ENCODE data around the gene OMP. TPM values are rescaled to one million over a fixed set of nuclear protein-coding genes. Genes with fewer than 3 reads are reported as not detected.

The OMP gene
- total RNA-seq, 5 donors from 2014 or later (not counting 1 experiment from before 2014, with no cell fraction given): 0.79 TPM; not detected in 4

GRCh38 chr11:77141475-77141874, 38.8 kb downstream of the OMP start:
- ATAC-seq (replicated peaks in 1 of 4): no peak
- Mint-ChIP-seq H3K27me3 (peaks cover 11 to 21% of the 10 kb centered on the region in 2 donors), H3K36me3 (no peaks in the 10 kb centered on the region), H3K4me3 (no peak overlapping the region), H3K27ac (no peak overlapping the region), H3K4me1 (peaks cover 13 to 22% (median 15%) of the 10 kb centered on the region in 3 donors), H3K9me3 (no peaks in the 10 kb centered on the region)
- peaks cover 0 to 20% of the 10 kb centered on the region in 2 experiments for H3K27me3 ChIP-seq (replicated peaks in 1 of 2; ENCODE audit: control insufficient read depth in 2 of 2, extremely low read depth in 1 of 2, insufficient read depth in 2 of 2, low read length in 1 of 2)
- no peak overlapping the region for H3K4me3 ChIP-seq (ENCODE audit: control insufficient read depth in 1 of 2, extremely low read depth in 1 of 2, low read length in 1 of 2)
- DNase-seq: no peak
- ChIA-PET CTCF (no interaction called here), POLR2A (no interaction called here)
- no peaks in the 10 kb centered on the region for H3K36me3 ChIP-seq (ENCODE audit: control insufficient read depth in 2 of 2, extremely low read depth in 1 of 2, insufficient read depth in 1 of 2, low read length in 1 of 2)
- no peaks in the 10 kb centered on the region for H3K9me3 ChIP-seq
- 97% methylated on average over 4 of the region's 4 CpGs for WGBS (ENCODE audit: insufficient coverage)
- peaks cover 2 to 12% of the 10 kb centered on the region in 2 experiments for H3K4me1 ChIP-seq (ENCODE audit: control insufficient read depth in 1 of 2, extremely low read depth in 1 of 2, insufficient read depth in 2 of 2, low read length in 2 of 2)
- H3K27ac ChIP-seq (ENCODE audit: low read length): no peak overlapping the region

GRCh38 chr11:77142091-77142975, 39.7 kb downstream of the OMP start:
- Mint-ChIP-seq H3K27ac (no peak overlapping the region), H3K4me3 (peak overlapping the region in 1 of 3 donors; percentile 13), H3K9me3 (no peaks in the 10 kb centered on the region), H3K4me1 (peaks cover 13 to 25% (median 18%) of the 10 kb centered on the region in 3 donors), H3K27me3 (peaks cover 2 to 13% of the 10 kb centered on the region in 2 donors), H3K36me3 (no peaks in the 10 kb centered on the region)
- Histone ChIP-seq H3K27ac (ENCODE audit: low read length) (no peak overlapping the region), H3K36me3 (ENCODE audit: control insufficient read depth in 2 of 2, extremely low read depth in 1 of 2, insufficient read depth in 1 of 2, low read length in 1 of 2) (no peaks in the 10 kb centered on the region), H3K4me3 (ENCODE audit: control insufficient read depth in 1 of 2, extremely low read depth in 1 of 2, low read length in 1 of 2) (no peak overlapping the region), H3K4me1 (ENCODE audit: control insufficient read depth in 1 of 2, extremely low read depth in 1 of 2, insufficient read depth in 2 of 2, low read length in 2 of 2) (peaks cover 2 to 15% of the 10 kb centered on the region in 2 experiments), H3K27me3 (replicated peaks in 1 of 2; ENCODE audit: control insufficient read depth in 2 of 2, extremely low read depth in 1 of 2, insufficient read depth in 2 of 2, low read length in 1 of 2) (peaks cover 0 to 15% of the 10 kb centered on the region in 2 experiments), H3K9me3 (no peaks in the 10 kb centered on the region)
- 100% methylated on average over 1 of the region's 11 CpGs for WGBS (ENCODE audit: insufficient coverage)
- ATAC-seq (replicated peaks in 1 of 4) (peak; percentile 46 to 77 (median 66)), DNase-seq (peak in 3 of 35 experiments; percentile 9 to 35 (median 14))
- ChIA-PET POLR2A (no interaction called here), CTCF (no interaction called here)

- no peaks in the 10 kb centered on the region for H3K36me3 Mint-ChIP-seq
- H3K4me1 Mint-ChIP-seq: peaks cover 21 to 34% (median 26%) of the 10 kb centered on the region in 3 donors
- peaks cover 0 to 9% of the 10 kb centered on the region in 2 donors for H3K27me3 Mint-ChIP-seq
- Histone ChIP-seq H3K4me1 (ENCODE audit: control insufficient read depth in 1 of 2, extremely low read depth in 1 of 2, insufficient read depth in 2 of 2, low read length in 2 of 2) (peaks cover 6 to 25% of the 10 kb centered on the region in 2 experiments), H3K4me3 (ENCODE audit: control insufficient read depth in 1 of 2, extremely low read depth in 1 of 2, low read length in 1 of 2) (no peak overlapping the region), H3K9me3 (no peaks in the 10 kb centered on the region), H3K36me3 (ENCODE audit: control insufficient read depth in 2 of 2, extremely low read depth in 1 of 2, insufficient read depth in 1 of 2, low read length in 1 of 2) (no peaks in the 10 kb centered on the region), H3K27me3 (replicated peaks in 1 of 2; ENCODE audit: control insufficient read depth in 2 of 2, extremely low read depth in 1 of 2, insufficient read depth in 2 of 2, low read length in 1 of 2) (peaks cover 0 to 8% of the 10 kb centered on the region in 2 experiments), H3K27ac (ENCODE audit: low read length) (no peak overlapping the region)
- WGBS (ENCODE audit: insufficient coverage): 95% methylated on average over 5 of the region's 8 CpGs
- H3K4me3 Mint-ChIP-seq: no peak overlapping the region
- ChIA-PET CTCF (no interaction called here), POLR2A (no interaction called here)
- ATAC-seq (replicated peaks in 1 of 4): no peak
- peak overlapping the region in 1 of 2 donors; percentile 49 for H3K27ac Mint-ChIP-seq
- no peaks in the 10 kb centered on the region for H3K9me3 Mint-ChIP-seq
- no peak for DNase-seq
These were observed 40.9 kb downstream of the OMP start for GRCh38 chr11:77143405-77144020.

DNA sequence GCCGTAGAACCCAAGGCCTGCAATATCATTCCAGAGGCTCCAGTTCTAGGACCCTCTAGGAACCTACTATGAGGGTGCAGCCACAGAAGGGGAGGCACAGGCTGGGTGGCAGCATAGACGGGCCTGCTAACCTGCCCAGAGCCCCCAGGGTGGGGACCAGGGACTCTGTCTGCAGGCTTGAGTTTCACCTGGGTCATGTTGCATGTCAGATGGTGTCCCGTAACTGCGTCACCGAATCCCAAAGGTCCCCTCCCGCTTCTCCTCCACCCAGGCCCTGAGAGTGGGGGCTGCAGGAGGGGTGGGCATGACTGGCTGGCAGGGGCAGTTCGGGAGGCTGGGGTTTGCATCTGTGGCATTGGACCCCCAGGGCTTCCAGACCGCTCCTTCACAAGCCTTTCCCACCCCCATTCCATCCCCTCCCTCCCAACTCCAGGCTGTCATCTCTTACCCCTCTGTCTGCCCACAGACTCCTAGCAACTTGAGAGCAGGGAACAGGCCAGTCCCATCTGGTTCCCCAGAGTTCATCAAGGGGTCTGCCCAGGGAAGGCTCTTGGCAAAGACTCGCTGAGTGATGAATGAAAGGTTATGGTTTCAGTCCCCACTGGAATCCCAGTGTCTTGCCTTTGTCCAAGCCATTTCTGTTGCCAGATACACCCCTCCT, 41.7 kb downstream of the OMP start:
- 96% methylated on average over 3 of the region's 9 CpGs for WGBS (ENCODE audit: insufficient coverage)
- Histone ChIP-seq H3K27ac (ENCODE audit: low read length) (no peak overlapping the region), H3K27me3 (replicated peaks in 1 of 2; ENCODE audit: control insufficient read depth in 2 of 2, extremely low read depth in 1 of 2, insufficient read depth in 2 of 2, low read length in 1 of 2) (peaks cover 0 to 5% of the 10 kb centered on the region in 2 experiments), H3K36me3 (ENCODE audit: control insufficient read depth in 2 of 2, extremely low read depth in 1 of 2, insufficient read depth in 1 of 2, low read length in 1 of 2) (no peaks in the 10 kb centered on the region), H3K4me3 (ENCODE audit: control insufficient read depth in 1 of 2, extremely low read depth in 1 of 2, low read length in 1 of 2) (no peak overlapping the region), H3K4me1 (ENCODE audit: control insufficient read depth in 1 of 2, extremely low read depth in 1 of 2, insufficient read depth in 2 of 2, low read length in 2 of 2) (peaks cover 6 to 25% of the 10 kb centered on the region in 2 experiments), H3K9me3 (no peaks in the 10 kb centered on the region)
- peaks cover 0 to 6% of the 10 kb centered on the region in 2 donors for H3K27me3 Mint-ChIP-seq
- H3K36me3 Mint-ChIP-seq: no peaks in the 10 kb centered on the region
- ATAC-seq (replicated peaks in 1 of 4) (no peak), DNase-seq (no peak)
- H3K4me1 Mint-ChIP-seq: peaks cover 22 to 38% (median 27%) of the 10 kb centered on the region in 3 donors
- CTCF ChIA-PET: no interaction called here
- no peak overlapping the region for H3K4me3 Mint-ChIP-seq
- POLR2A ChIA-PET: no interaction called here
- H3K27ac Mint-ChIP-seq: no peak overlapping the region
- no peaks in the 10 kb centered on the region for H3K9me3 Mint-ChIP-seq

DNA sequence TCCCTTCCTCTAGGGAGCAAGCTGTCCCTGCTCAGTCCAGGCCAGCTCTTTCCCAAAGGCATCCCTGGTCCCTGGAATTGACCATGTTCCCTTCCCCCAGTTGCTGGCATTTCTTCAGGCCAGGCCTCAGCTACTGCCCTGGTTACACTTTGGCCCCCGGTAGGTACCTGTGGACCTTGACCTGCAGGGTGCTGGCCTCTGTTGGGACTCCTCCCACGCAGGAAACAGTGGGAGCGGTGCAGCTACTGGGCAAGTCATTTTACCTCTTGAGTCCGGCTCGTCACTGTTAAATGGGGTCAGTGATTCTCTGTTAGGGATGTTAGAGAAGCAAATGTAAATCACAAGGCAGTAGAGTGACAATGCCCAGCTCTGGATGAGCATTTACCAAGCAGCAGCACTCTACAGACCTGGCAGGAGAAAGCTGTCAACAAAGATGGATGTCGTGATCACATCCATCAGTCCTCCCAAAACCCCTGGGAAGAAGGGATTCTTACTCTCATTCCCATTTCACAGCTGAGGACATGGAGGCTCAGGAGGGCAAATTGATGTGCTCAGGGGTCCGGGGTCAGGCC, 42.3 kb downstream of the OMP start:
- H3K36me3 Mint-ChIP-seq: no peaks in the 10 kb centered on the region
- 100% methylated on average over 4 of the region's 7 CpGs for WGBS (ENCODE audit: insufficient coverage)
- no peaks in the 10 kb centered on the region for H3K9me3 Mint-ChIP-seq
- no peak overlapping the region for H3K27ac Mint-ChIP-seq
- no peak overlapping the region for H3K4me3 ChIP-seq (ENCODE audit: control insufficient read depth in 1 of 2, extremely low read depth in 1 of 2, low read length in 1 of 2)
- no peak overlapping the region for H3K4me3 Mint-ChIP-seq
- no peaks in the 10 kb centered on the region for H3K36me3 ChIP-seq (ENCODE audit: control insufficient read depth in 2 of 2, extremely low read depth in 1 of 2, insufficient read depth in 1 of 2, low read length in 1 of 2)
- no peaks in the 10 kb centered on the region for H3K9me3 ChIP-seq
- POLR2A ChIA-PET: no interaction called here
- peaks cover 6 to 25% of the 10 kb centered on the region in 2 experiments for H3K4me1 ChIP-seq (ENCODE audit: control insufficient read depth in 1 of 2, extremely low read depth in 1 of 2, insufficient read depth in 2 of 2, low read length in 2 of 2)
- DNase-seq: no peak
- peaks cover 0 to 2% of the 10 kb centered on the region in 2 donors for H3K27me3 Mint-ChIP-seq
- no peak for ATAC-seq (replicated peaks in 1 of 4)
- peaks cover 0 to 3% of the 10 kb centered on the region in 2 experiments for H3K27me3 ChIP-seq (replicated peaks in 1 of 2; ENCODE audit: control insufficient read depth in 2 of 2, extremely low read depth in 1 of 2, insufficient read depth in 2 of 2, low read length in 1 of 2)
- peaks cover 22 to 36% (median 27%) of the 10 kb centered on the region in 3 donors for H3K4me1 Mint-ChIP-seq
- CTCF ChIA-PET: no interaction called here
- H3K27ac ChIP-seq (ENCODE audit: low read length): no peak overlapping the region

Data from T-cell (primary cell).